PFSK-1 (cell line): ENCODE results near the gene MLF2.

Source experiments
- POLR2AphosphoS5 ChIP-seq: IDR thresholded peaks from 2 replicates; pipeline ENCODE4 v1.6.1; 2012; ENCODE audit warnings: low read depth, mild to moderate bottlenecking, control low read depth, low read length, moderate library complexity
- TAF1 ChIP-seq: IDR thresholded peaks from 2 replicates; pipeline ENCODE4 v1.6.1; 2012; ENCODE audit warnings: low read length, control low read depth, borderline replicate concordance; ENCODE audit not compliant: insufficient read depth

- TF ChIP-seq TAF1 (no peak), POLR2AphosphoS5 (no peak)
Measured at GRCh38 chr12:6750506-6750905, 2.4 kb downstream of the MLF2 start.
